Measurements from ENCODE around the gene WDR1. TPM values are rescaled to one million over a fixed set of nuclear protein-coding genes. Genes with fewer than 3 reads are reported as not detected.

Gene WDR1
- total RNA-seq, 1 donor from 2014 or later: 161 TPM

- peaks cover 3% of the 10 kb centered on the region for H3K9me3 Mint-ChIP-seq (ENCODE audit: unreplicated experiment)
Observed at GRCh38 chr4:10051517-10052135, 65.0 kb downstream of the WDR1 start.

GRCh38 chr4:10050721-10051120 is 65.9 kb downstream of the WDR1 start:
- H3K4me1 Mint-ChIP-seq (ENCODE audit: low read depth, unreplicated experiment): peaks cover 7% of the 10 kb centered on the region
- H3K27me3 Mint-ChIP-seq (ENCODE audit: unreplicated experiment): peaks cover 5% of the 10 kb centered on the region
- DNase-seq: no peak
- H3K27ac Mint-ChIP-seq (ENCODE audit: unreplicated experiment): no peak overlapping the region
- H3K36me3 Mint-ChIP-seq (ENCODE audit: unreplicated experiment): peaks cover 4% of the 10 kb centered on the region
- no peak overlapping the region for H3K4me3 Mint-ChIP-seq (ENCODE audit: unreplicated experiment)
- no peak for TF ChIP-seq CTCF (IDR thresholded peaks at IDR 0.05; ENCODE audit: partially characterized antibody, unreplicated experiment)
- peaks cover 3% of the 10 kb centered on the region for H3K9me3 Mint-ChIP-seq (ENCODE audit: unreplicated experiment)

More at GRCh38 chr4:10051517-10052135, 65.0 kb downstream of the WDR1 start:
- H3K4me3 Mint-ChIP-seq (ENCODE audit: unreplicated experiment): no peak overlapping the region
- DNase-seq: no peak
- no peak overlapping the region for H3K27ac Mint-ChIP-seq (ENCODE audit: unreplicated experiment)
- TF ChIP-seq CTCF (IDR thresholded peaks at IDR 0.05; ENCODE audit: partially characterized antibody, unreplicated experiment): no peak
- peaks cover 7% of the 10 kb centered on the region for H3K4me1 Mint-ChIP-seq (ENCODE audit: low read depth, unreplicated experiment)
- peaks cover 5% of the 10 kb centered on the region for H3K27me3 Mint-ChIP-seq (ENCODE audit: unreplicated experiment)
- peaks cover 4% of the 10 kb centered on the region for H3K36me3 Mint-ChIP-seq (ENCODE audit: unreplicated experiment)

GRCh38 chr4:10050261-10050661 is 66.3 kb downstream of the WDR1 start:
- TF ChIP-seq CTCF (IDR thresholded peaks at IDR 0.05; ENCODE audit: partially characterized antibody, unreplicated experiment): no peak
- Mint-ChIP-seq H3K9me3 (ENCODE audit: unreplicated experiment) (peaks cover 3% of the 10 kb centered on the region), H3K36me3 (ENCODE audit: unreplicated experiment) (peaks cover 4% of the 10 kb centered on the region), H3K4me3 (ENCODE audit: unreplicated experiment) (no peak overlapping the region), H3K27ac (ENCODE audit: unreplicated experiment) (no peak overlapping the region), H3K4me1 (ENCODE audit: low read depth, unreplicated experiment) (peaks cover 7% of the 10 kb centered on the region), H3K27me3 (ENCODE audit: unreplicated experiment) (peaks cover 5% of the 10 kb centered on the region)
- DNase-seq: no peak

- Mint-ChIP-seq H3K4me1 (ENCODE audit: low read depth, unreplicated experiment) (peaks cover 7% of the 10 kb centered on the region), H3K27me3 (ENCODE audit: unreplicated experiment) (peaks cover 3% of the 10 kb centered on the region), H3K27ac (ENCODE audit: unreplicated experiment) (no peak overlapping the region), H3K36me3 (ENCODE audit: unreplicated experiment) (peaks cover 4% of the 10 kb centered on the region), H3K9me3 (ENCODE audit: unreplicated experiment) (peaks cover 6% of the 10 kb centered on the region), H3K4me3 (ENCODE audit: unreplicated experiment) (no peak overlapping the region)
- DNase-seq: no peak
- no peak for TF ChIP-seq CTCF (IDR thresholded peaks at IDR 0.05; ENCODE audit: partially characterized antibody, unreplicated experiment)
Observed at GRCh38 chr4:10048941-10049697, 67.5 kb downstream of the WDR1 start.

GRCh38 chr4:10047967-10048366 is 68.6 kb downstream of the WDR1 start:
- peaks cover 4% of the 10 kb centered on the region for H3K36me3 Mint-ChIP-seq (ENCODE audit: unreplicated experiment)
- peaks cover 3% of the 10 kb centered on the region for H3K27me3 Mint-ChIP-seq (ENCODE audit: unreplicated experiment)
- no peak for DNase-seq
- H3K27ac Mint-ChIP-seq (ENCODE audit: unreplicated experiment): no peak overlapping the region
- no peak overlapping the region for H3K4me3 Mint-ChIP-seq (ENCODE audit: unreplicated experiment)
- peaks cover 7% of the 10 kb centered on the region for H3K9me3 Mint-ChIP-seq (ENCODE audit: unreplicated experiment)
- no peak for TF ChIP-seq CTCF (IDR thresholded peaks at IDR 0.05; ENCODE audit: partially characterized antibody, unreplicated experiment)
- peaks cover 7% of the 10 kb centered on the region for H3K4me1 Mint-ChIP-seq (ENCODE audit: low read depth, unreplicated experiment)
